Fibroblast of upper back skin (primary cell): Measurements from ENCODE around the gene NUDC.
"Not testable (repeated sequence)": the region's sequence is repeated elsewhere in the genome, so short reads cannot be mapped to it uniquely, and the experiment has no call there.

Experiments used
- DNase-seq: peaks from one replicate; pipeline ENCODE4 v3.0.0-alpha.2; 2013

Gene NUDC

DNA sequence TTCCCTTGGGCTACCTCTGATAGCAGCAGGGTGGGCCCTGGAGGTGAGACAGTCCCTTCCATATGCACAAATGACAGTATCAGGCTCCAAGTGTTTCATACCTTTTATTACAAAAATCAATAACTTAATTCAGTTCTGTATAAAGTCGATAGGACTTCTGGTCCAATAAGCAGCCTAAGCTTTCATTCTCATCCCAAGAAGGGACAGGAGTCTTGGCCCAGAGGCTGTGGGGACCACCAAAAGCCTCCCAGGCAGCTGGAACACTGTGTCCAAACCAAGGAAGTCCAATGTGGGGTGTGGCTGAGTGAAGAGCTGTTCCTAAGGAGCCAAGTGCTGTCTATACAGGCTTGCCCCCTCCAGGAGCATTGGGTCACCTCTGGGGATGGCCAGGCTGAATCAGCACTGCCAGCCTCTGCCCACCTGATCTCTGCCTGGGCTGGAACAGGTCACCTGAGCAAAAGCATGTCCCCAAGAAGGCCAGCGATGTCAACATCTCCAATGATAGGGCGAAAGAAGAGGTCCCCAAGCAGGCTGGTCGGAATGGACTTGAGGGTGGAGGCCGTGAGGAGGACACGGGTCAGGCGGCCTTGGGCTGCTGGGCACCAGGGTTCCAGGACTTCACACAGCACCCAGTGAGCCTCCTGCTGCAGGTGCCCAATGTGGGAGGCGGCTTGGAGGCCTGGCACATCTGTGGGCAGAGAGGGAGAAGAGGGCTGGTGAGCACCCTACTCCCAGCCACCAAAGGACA lies 10.0 kb upstream of the NUDC start:
- no peak for DNase-seq

DNA sequence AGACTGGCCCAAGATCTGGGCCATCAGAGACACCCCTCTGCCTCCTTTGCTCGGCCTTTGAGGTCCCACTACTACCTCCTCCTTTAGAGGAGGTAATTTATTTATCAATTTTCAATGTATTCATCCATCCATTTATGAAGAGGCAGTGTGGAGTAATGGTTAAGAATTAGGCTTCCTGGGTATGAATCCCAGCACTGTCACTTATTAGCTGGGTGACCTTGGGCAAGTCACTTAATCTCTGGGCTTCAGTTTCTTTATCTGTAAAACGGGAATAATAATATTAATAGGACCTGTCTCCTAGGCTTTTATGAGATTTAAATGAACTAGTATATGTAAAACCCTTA lies 9.4 kb upstream of the NUDC start:
- DNase-seq = no peak

DNA sequence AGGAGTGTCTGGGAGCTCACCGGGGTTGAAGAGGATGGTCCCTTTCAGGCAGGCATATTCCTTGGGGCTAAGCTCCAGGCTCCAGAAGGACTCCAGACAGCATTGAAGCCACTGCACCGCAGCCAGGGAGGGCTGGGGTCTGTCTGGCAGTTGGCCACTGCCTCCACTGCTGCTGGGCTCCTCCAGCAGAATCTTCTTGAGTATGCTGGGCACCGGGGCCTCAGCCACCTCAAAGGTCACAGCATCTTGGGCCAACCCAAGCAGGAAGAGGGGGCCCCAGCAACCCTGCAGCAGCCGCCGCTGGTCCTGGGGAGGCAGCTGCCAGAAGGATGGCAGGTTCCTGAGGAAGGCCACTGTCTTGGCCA lies 8.2 kb upstream of the NUDC start:
- no peak for DNase-seq

DNA sequence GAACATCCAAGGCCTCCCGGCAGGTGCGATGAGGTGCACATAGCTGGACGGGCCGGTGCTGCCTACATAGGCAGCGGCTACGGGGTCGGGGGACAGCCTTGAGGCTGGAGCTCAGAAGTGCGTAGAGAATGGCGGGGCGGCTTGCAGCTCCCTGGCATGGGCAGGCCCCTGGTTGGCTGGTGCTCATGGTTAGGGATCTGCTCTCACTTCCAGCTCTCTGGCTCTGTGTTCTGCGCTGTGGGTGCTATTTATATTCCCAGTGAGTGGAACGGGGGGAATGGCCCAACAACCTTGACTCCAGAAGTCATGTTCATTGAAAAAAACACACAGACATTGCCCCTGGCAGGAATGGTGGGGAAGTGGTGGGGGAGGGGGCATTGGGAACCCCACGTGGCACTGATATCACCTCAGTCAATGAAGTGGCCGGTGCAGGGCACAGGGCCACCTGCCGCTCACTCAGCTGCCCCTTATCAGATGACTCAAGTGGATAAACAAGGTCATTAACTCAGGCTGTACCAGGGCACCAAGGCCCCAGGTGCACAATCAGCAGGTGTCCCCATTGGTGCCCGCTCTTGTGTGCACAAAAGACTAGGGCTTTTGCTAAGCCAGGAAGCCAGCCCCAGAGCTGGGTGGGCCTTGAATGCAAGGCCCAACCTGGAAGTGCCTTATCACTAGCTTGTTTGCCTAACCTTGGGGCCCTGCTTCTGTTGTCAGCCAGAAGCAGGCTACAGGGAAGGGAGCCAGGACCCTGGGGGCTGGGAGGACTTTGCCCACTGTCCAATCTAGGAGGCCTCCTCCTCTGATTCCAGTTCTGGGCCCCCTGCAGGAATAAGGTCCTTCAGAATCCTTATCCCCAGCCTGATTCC lies 7.6 kb upstream of the NUDC start, which contains the start of gene NR0B2:
NR0B2 (minus strand) TSS at position 222 of the 866 bp plus-strand sequence; CDS start at position 187, 35 bp downstream.
- no peak for DNase-seq

DNA sequence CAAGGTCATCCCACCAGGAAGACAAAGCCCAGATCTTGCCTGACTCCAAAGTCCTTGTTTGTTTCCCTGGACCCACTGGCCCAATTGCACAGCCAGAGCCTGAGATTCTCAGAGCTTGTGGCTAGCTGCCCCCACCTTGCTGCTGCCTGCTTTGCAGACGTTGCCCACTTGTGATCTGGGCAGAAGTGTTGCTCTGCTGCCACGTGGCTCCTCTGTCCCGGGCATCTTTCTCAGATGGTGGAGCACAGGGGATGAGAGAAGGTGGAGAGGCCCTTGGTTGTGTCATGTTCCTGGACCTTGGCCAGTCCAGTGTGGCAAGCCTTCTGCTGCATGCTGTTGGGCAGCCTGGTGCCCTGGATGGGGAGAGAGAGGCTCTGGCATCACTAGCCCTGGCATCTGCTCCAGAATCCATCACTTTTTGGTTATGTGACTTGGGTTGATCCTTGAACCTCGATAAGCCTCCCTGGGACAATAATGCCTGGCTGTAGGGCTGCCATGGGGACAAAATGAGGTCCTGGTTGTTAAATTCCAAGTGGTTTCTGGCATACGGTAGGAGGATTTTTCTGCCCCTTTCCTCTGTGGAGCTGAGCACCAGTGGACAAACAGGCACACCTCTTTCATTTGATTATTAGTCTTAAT lies 6.2 kb upstream of the NUDC start:
- no peak for DNase-seq

DNA sequence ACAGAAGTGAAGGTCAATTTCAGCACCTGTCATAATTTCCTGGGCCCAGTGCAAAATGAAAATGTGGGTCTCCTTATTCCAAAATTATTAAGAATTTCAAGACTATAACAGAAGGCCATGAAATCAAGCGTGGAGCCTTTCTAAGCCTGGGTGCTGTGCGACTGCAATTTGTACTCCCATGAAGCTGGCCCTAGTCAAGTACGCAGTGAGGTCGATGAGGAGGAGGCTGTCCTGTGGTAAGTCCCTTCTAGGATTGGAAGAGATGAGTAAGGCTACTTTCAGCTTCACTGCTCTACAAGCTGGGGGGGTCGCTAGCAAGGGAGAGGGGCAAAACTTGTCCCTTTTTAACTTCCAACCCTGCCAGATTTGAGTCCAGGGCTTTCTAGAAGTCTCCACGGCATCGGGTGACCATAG lies 410 bp upstream of the NUDC start:
- no peak for DNase-seq

DNA sequence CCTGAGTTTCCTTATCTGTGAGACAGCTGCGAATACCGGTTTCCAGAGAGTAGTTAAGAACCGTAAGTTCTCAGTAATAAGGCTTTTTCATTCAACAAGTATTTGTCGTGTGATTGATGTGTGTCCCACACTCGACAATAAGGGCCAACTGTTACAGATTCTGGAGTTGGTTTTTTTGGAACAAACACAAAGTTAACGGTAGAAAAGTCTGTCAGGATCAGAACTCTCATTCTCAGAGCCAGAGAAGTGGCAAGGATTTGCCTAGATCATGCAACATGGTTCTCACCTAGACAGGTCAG lies 837 bp downstream of the NUDC start:
- DNase-seq = no peak

DNA sequence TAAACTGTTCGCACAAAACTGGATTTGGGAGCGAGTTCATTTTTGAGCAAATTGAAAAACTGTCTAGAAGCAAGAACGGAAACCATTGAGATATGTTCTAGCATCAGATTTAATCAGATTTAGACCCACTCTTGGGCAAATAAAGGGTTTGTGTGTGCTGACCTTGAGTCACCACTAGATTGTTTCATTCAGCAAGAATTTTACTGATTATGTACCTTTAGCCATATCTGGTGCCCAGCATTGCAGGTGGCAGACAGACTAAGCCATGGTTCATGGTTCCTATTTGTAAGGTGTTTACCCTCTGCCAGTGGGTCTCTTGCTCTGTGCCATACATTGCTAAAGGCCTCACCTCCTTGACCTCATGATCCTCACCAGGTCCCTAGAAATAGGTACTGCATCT lies 1.4 kb downstream of the NUDC start:
- DNase-seq = no peak

DNA sequence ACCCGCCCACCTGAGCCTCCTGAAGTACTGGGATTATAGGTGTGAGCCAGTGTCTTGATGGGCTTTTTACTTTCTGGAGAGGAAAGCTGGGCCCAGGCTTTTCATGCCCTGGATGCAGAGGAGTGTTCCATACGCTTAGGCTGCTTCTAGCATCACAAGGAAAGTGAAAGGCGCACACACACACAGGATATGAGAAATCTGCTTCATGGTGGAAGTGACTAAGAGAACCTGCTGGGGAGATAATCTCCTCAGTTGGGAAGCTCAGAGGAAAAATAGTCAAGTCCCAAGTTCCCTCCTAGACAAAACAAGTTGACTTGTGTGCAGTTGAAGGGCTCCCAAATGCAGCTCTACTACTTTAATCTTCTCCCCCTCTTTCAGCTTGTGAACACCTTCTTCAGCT lies 2.2 kb downstream of the NUDC start:
- no peak for DNase-seq

DNA sequence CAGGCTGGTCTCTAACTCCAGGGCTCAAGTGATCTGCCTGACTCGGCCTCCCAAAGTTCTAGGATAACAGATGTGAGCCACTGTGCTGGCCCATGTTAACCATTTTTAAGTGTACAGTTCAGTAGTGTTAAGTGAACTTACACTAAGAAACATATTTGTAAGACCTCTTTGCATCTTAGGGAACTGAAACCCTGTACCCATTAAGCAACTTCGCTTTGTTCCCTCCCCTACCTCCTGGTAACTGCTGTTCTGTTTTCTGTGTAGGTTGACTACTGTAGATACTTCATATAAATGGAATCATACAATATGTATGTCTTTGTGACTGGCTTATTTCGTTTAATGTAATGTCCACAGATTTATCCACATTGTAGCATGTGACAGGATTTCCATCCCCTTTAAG lies 11.0 kb downstream of the NUDC start:
- no peak for DNase-seq

DNA sequence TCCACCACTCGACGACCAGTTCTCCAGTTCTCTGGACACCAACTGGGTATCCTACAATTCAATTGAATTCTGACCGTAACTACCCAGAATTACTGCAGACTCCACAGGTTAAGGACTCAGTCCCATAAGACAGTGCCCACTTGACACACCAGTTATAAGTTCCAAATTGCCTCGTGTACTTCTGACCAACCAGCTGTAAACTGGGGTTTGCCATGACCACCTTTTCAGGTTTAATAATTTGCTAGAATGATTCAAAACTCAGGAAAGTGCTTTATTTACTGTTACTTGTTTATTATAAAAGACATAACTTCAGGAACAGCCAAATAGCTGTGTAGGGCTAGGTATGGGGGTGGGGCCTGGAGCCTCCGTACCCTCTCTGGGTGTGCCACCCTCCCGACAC lies 15.3 kb downstream of the NUDC start:
- no peak for DNase-seq

DNA sequence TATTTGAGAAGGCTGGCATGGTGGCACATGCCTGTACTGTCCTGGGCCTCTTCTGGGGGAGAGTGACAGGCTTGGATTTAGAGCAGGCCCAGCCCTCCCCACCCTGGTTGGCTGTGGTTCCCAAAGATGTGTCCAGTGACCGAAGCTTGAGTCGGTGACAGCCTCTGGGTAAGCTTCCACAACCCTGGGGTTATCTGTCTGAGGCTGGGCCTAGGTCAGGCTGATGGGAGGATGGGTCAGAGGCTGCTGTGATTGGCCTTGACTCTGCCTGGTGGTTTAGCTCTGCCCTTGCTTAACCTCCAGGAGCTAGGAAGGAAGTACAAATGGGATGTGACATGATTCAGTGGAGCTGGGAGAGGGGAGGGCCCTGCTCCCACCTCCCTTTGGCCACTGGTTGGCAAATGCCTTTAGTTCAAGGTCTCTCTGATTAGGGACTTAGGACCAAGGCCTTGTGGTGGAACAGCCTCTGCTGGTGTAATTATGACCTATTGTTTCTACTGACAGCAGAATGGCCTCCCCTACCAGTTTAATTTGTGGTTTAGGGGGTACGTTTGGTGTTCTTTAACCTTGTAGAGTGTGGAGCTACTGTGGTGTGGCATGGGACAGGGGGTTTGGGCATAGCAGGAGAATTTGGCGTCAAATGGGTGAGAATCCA lies 16.6 kb downstream of the NUDC start:
- DNase-seq = no peak

DNA sequence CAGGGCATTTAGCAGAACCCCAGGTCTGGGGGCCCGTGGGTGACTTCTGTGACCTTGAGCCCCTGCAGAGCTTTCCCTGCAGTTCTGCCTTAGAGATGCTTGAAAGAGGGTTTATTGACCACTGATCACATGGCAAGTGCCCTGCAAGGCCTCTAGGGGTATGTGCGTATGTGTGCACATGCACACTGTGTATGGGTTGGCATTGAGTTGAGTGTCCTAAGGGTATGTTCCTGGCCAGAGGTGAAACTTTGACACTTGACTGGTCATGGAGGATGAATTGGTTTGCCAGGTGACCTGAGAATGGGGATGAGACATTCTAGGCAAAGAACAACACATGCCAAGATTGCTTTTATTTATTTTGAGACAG lies 17.1 kb downstream of the NUDC start:
- DNase-seq = no peak

DNA sequence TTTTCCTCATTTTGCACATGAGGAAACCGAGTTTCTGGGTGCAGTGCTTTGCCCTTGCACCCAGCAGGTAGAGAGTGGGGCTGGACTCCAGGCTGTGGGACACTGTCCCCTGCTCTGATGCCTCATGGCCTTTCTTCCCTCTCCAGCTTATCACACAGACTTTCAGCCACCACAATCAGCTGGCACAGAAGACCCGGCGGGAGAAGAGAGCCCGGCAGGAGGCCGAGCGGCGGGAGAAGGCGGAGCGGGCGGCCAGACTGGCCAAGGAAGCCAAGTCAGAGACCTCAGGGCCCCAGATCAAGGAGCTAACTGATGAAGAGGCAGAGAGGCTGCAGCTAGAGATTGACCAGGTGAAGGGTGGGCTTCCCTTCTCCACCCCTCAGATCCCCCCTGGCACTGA lies 19.8 kb downstream of the NUDC start:
- no peak for DNase-seq

DNA sequence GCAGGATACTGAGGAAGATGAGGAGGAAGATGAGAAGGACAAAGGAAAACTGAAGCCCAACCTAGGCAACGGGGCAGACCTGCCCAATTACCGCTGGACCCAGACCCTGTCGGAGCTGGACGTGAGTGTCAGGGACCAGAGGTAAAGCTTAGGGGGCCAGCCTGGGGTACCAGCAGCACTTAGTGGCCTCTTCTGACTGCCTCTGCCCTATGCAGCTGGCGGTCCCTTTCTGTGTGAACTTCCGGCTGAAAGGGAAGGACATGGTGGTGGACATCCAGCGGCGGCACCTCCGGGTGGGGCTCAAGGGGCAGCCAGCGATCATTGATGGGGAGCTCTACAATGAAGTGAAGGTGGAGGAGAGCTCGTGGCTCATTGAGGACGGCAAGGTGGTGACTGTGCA lies 21.1 kb downstream of the NUDC start:
- no peak for DNase-seq

DNA sequence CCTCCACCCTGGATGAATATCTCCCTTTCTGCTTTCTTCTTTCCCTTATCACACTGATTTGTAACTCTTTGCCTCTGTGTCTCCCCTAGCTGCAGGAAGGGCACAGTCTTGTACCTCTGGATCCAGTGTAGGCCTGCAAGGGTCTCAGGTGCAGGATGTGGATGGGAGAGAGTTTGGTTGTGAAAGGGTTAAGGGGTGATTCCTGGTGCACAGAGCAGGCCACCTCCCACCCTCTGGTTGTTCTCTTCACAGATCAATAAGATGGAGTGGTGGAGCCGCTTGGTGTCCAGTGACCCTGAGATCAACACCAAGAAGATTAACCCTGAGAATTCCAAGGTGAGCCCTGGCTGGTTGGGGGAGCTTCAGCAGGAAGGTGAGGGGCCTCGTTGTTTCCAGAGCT lies 23.6 kb downstream of the NUDC start:
- DNase-seq = no peak

DNA sequence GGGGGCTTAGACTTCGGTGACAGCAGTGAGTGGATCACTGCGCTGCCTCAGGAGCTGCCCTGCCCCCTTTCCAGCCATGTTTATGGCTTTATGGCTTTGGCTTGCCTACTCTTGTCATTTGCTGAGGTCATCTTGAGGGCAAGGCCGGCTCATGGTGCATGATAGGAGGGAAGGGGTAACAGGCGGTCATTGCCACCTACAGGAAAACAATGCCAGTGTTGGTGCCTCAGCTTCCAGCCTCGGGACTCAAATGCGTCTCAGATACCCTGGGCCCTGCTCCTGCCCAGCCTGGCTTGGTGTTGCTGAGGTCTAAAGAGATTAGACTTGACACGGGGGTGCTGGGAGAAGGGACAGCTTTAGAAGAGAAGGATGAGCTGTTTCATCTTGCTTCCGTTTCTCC lies 24.2 kb downstream of the NUDC start:
- DNase-seq = no peak

DNA sequence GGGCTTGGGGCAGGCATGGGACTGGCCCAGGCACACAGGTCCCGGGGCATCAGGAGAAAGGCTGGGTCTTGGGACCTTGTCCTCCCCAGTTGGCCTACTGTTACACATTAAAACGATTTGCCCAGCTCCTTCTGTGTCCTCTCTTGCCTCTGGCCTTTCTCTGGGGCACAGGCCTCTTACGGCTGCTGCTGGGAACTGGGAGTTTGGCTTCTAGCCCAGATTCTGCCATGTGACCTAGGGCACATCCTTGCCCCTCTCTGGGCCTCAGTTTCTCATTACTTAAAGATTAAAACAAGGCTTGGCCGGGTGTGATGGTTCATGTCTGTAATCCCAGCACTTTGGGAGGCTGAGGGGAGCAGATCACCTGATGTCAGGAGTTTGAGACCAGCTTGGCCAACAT lies 24.7 kb downstream of the NUDC start:
- no peak for DNase-seq

DNA sequence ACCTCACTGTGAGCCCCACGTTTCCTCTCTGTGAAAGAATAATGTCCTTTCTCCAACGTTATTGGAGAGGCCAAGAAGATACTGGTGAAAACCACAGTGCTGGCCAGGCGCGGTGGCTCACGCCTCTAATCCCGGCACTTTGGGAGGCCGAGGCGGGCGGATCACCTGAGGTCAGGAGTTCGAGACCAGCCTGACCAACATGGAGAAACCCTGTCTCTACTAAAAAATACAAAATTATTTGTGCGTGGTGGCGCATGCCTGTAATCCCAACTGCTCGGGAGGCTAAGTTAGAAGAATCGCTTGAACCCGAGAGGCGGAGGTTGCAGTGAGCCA lies 27.1 kb downstream of the NUDC start:
- DNase-seq = not testable (repeated sequence)

DNA sequence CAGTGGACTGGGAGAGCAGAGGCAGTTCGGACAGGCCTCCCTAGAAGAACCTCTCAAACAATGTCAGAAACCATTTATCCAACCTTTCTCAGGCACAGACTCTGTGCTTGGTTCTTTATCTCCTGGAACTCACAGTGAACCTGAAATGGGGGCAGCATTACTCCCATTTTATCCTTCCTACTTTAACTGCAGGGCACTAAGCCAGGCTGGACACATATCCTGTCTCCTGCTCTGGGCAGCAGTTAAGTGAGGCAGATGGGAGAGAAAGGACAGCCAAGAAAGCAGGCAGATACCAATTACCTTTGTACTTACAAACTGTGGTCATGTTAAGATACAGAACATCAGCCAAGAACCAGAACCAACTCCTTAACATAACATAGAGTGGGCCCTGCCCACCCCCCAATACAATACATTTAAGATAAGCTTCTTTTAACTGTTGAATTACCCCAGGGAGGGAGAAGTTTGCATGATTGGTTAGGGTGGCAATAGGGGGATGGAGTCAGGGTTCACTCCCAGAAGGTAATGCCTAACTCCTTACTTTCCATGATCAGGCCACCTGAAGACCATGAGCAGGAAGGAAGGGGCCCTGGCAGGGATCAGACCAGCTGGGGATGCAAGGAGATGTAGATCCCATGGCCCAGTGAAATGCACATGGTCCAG lies 27.9 kb downstream of the NUDC start:
- DNase-seq = no peak

DNA sequence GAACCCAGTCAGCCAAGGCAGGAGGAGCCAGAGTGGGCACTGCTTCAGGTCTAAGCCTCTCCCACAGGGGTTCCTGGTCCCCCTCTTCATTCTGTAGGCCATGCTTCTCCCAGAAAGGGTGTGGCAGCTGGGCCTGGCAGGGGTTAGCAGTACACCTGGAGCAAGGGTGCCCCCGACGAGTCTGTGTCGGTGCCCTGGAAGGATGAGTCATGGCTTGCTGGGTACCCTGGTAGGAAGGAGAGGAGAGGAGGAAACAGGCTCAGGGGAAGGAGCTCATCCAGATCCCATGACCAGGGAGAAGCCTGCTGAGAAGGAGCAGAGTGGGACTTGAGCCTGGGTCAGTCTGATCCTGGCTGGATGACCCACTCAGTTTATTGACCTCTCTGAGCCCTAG lies 28.4 kb downstream of the NUDC start:
- no peak for DNase-seq

DNA sequence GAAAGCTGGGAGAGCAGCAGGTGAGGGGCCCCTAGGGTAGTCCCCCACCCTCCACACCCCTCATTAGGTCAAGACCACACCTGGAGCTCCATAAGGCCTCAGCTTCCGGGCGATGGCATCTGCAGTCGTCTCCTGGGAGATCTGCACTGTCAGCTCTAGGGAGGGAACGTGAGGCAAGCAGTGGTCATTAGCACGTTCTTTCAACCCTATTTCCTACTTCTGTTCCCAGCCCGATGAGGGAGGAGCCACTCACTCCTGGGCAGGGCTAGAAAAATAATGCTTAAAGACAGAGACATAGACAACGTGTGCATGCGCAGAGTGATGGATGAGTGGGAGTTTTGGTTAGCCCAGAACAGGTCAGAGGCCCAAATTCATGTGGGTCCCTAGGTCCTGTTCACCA lies 29.1 kb downstream of the NUDC start:
- DNase-seq = no peak

DNA sequence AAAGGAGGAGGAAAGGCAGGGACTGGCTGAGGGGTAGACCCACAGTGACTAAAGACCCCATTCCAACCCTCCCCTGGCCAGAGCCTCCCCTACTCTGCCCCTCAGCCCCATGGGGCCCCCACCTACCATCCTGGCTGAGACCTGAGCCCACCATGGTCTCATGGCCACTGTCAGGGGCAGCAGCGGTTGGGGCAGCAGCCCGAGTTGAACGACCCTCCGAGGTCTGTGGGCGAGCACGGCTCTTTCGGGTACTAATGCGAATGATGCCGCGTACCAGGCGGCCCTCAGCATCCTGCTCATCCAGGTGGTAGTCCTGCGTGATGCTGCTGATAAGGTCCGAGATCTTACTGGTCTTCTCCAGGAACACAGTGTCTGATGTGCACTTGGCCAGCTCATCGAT lies 29.7 kb downstream of the NUDC start:
- no peak for DNase-seq
